RWPE2 (cell line): ENCODE results near the gene FLYWCH1.

Experiments used
- ATAC-seq: fragments of 200-7000 bp; cut with Tn5 transposase; 3 replicates; pipeline ENCODE4 v1.9.1; 2021; ENCODE audit warnings: low read depth
- DNase-seq: peaks from one replicate; pipeline ENCODE4 v3.0.0-alpha.2; 2020; ENCODE audit warnings: low spot score
- H3K27ac ChIP-seq: fragments of 450-650 bp; 2 replicates; pipeline ENCODE4 v1.5.1; 2017; ENCODE audit warnings: mild to moderate bottlenecking; ENCODE audit not compliant: poor library complexity, severe bottlenecking
- H3K27me3 ChIP-seq: fragments of 250-450 bp; sonication (Bioruptor Pico); 2 replicates; pipeline ENCODE4 v1.5.1; 2021; ENCODE audit warnings: mild to moderate bottlenecking, moderate library complexity; ENCODE audit not compliant: insufficient read depth, poor library complexity, severe bottlenecking
- H3K36me3 ChIP-seq: fragments of 250-450 bp; sonication (Bioruptor Pico); 2 replicates; pipeline ENCODE4 v1.5.1; 2020; ENCODE audit warnings: low read depth, mild to moderate bottlenecking, moderate library complexity
- H3K4me1 ChIP-seq: fragments of 250-450 bp; sonication (Bioruptor Pico); 2 replicates; pipeline ENCODE4 v1.5.1; 2021; ENCODE audit warnings: mild to moderate bottlenecking, moderate library complexity; ENCODE audit not compliant: insufficient read depth, poor library complexity, severe bottlenecking
- H3K4me3 ChIP-seq: fragments of 250-450 bp; sonication (Bioruptor Pico); 2 replicates; pipeline ENCODE4 v1.5.1; 2021; ENCODE audit warnings: mild to moderate bottlenecking, moderate library complexity; ENCODE audit not compliant: severe bottlenecking
- H3K9me3 ChIP-seq: fragments of 250-450 bp; sonication (Bioruptor Pico); 2 replicates; pipeline ENCODE4 v1.5.1; 2021; ENCODE audit warnings: mild to moderate bottlenecking, moderate library complexity; ENCODE audit not compliant: severe bottlenecking
- TF ChIP-seq, protein P1 (sequence below): fragments of 450-650 bp; IDR thresholded peaks from one replicate; pipeline ENCODE4 v1.5.1; 2017; ENCODE audit warnings: mild to moderate bottlenecking, moderate library complexity; ENCODE audit not compliant: poor library complexity, severe bottlenecking

The FLYWCH1 gene

DNA sequence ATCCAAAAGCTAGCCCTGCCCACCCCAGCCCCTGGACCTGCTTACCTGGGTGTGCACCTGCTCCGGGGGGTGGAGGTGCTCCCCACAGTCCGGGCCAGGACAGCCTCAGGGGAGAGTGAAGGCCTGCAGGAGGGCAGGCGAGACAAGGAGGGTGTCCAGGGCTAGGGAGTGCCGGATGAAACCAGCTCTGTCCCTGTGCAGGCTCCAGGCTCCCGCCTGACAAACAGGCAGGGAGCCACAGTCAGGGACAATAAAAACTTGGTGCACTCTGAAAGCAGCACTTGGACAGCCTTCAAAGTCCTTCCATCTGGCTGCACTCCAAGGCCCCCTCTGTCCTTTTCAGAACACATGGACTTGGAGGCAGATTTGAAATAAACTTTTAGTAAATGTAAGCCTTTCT is 61.4 kb downstream of the FLYWCH1 start:
- no peak overlapping the region for H3K4me3 ChIP-seq
- H3K36me3 ChIP-seq: peaks cover 63% of the 10 kb centered on the region
- H3K27ac ChIP-seq: peak overlapping the region; percentile 8
- ATAC-seq (no peak), DNase-seq (no peak)
- H3K27me3 ChIP-seq: no peaks in the 10 kb centered on the region
- H3K4me1 ChIP-seq: no peaks in the 10 kb centered on the region
- TF ChIP-seq, protein P1, sequence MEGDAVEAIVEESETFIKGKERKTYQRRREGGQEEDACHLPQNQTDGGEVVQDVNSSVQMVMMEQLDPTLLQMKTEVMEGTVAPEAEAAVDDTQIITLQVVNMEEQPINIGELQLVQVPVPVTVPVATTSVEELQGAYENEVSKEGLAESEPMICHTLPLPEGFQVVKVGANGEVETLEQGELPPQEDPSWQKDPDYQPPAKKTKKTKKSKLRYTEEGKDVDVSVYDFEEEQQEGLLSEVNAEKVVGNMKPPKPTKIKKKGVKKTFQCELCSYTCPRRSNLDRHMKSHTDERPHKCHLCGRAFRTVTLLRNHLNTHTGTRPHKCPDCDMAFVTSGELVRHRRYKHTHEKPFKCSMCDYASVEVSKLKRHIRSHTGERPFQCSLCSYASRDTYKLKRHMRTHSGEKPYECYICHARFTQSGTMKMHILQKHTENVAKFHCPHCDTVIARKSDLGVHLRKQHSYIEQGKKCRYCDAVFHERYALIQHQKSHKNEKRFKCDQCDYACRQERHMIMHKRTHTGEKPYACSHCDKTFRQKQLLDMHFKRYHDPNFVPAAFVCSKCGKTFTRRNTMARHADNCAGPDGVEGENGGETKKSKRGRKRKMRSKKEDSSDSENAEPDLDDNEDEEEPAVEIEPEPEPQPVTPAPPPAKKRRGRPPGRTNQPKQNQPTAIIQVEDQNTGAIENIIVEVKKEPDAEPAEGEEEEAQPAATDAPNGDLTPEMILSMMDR: no peak
- H3K9me3 ChIP-seq: no peaks in the 10 kb centered on the region

DNA sequence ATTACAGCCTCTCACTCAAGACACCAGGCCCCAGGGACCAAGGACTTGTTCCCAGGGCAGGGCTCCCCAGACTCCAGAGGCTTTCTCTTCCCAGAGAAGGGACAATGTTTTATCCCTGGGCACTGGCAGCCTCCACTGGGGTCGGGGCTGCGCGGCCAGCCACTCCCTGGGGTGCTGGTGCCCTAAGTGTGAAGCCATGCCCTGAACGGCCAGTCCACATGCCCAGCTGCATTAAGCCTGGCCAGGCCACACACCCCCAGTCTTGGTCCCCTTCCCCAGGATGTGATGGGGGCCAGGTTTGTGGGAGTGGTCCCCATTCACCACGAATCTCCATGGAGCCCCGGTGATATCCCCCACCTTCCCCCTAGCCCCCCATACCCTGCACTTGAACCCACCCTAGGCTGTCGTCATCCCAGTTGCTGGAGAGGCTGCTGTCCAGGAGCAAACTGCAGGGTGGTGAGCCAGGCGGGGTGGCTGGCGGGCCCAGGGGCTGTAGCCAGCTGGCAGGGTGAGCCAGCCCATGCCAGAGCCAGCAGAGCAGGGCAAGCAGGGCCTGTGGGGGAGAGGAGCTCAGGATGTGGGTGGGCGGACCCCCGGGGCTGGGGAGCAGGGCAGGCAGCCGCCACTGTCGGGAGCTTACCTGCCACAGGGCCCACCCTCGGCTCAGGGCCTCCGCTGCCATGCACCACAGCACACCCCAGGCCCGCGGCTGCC is 62.0 kb downstream of the FLYWCH1 start:
- ATAC-seq: no peak
- H3K4me1 ChIP-seq: peaks cover 3% of the 10 kb centered on the region
- H3K36me3 ChIP-seq: peaks cover 70% of the 10 kb centered on the region
- H3K27me3 ChIP-seq: no peaks in the 10 kb centered on the region
- no peak overlapping the region for H3K4me3 ChIP-seq
- TF ChIP-seq, protein P1: no peak
- peak overlapping the region; percentile 8 for H3K27ac ChIP-seq
- no peak for DNase-seq
- no peaks in the 10 kb centered on the region for H3K9me3 ChIP-seq

DNA sequence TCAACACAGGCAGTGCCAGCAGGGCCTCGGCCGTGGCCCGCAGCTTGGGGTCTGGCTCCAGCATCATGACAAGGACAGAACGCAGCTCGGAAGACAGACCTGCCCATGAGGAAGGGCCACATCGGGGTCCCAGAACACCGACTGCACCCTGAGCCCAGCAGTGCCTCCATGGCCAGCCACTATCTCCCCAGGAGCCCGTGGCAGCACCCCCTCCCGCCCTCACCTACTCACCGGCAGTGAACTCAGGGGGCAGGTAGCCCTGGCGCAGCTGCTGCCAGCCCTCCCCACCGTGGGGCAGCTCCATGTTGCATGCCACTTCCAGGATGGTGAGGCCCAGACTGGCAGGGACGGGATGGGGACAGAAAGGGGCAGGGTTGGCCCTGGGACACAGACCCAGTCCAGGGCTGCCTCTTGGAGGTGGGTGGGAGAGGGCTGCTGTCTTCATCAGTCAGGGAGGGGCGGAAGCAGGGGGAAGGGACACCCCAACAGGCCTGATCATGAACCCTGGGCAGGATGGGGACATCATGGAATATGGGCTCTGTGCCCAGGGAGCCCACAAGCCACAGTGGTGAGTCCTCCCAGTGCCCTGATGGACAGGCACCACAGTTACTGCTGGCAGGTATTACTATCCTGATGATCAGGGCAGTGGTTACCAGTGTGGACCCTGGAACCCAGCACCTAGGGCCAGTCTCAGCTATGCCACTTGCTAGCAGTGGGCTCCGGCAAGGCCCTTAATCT is 62.8 kb downstream of the FLYWCH1 start:
- no peak overlapping the region for H3K4me3 ChIP-seq
- no peaks in the 10 kb centered on the region for H3K9me3 ChIP-seq
- no peak for ATAC-seq
- no peaks in the 10 kb centered on the region for H3K27me3 ChIP-seq
- DNase-seq: no peak
- H3K27ac ChIP-seq: no peak overlapping the region
- TF ChIP-seq, protein P1: no peak
- H3K4me1 ChIP-seq: peaks cover 5% of the 10 kb centered on the region
- peaks cover 73% of the 10 kb centered on the region for H3K36me3 ChIP-seq

DNA sequence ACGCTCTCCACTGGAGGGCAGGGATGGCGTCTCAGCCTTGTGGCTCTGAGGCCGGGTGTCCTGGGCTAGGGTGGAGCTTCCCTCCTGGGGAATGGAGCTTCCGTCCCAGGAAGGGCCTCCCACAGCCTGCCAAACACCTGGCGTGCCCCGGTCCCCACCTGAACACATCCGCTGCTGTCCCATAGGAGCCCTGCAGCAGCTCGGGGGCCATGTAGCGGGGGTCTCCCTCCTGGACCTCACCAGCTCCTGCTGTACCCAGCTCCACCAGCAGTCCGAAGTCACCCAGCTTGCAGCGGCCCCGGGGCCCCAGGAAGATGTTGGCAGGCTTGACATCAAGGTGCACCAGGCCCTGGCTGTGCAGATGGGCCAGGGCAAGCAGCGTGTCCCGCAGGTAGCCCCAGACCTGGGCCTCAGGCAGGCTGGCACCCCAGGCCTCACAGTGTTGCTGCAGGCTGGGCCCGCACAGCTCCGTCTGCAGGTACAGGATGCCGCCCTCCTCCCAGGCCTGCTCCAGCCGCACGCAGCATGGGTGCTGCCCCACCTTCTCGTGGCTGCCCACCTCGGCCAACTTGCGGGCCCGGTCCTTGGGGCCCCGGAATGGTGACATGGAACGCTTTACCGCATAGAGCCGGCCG is 63.5 kb downstream of the FLYWCH1 start:
- Histone ChIP-seq H3K4me3 (no peak overlapping the region), H3K27me3 (no peaks in the 10 kb centered on the region), H3K27ac (no peak overlapping the region), H3K36me3 (peaks cover 73% of the 10 kb centered on the region), H3K4me1 (peaks cover 5% of the 10 kb centered on the region), H3K9me3 (no peaks in the 10 kb centered on the region)
- TF ChIP-seq, protein P1: no peak
- ATAC-seq (no peak), DNase-seq (no peak)
